Ovary (tissue), 3 donors: Measurements from ENCODE around the gene GSTA2.

Experiments used
- CTCF ChIP-seq, 3 donors: fragments of 450-650 bp in 2 of 3; fragments of 200-600 bp in 1 of 3; IDR thresholded peaks; one replicate each; pipeline versions ENCODE4 v1.5.1 to v1.8.0; 2016 to 2022; ENCODE audit warnings: antibody characterized with exemption in 3 of 3, mild to moderate bottlenecking in 1 of 3
- POLR2A ChIP-seq: fragments of 450-650 bp; IDR thresholded peaks from one replicate; pipeline ENCODE4 v1.6.1; 2017; ENCODE audit warnings: antibody characterized with exemption, mild to moderate bottlenecking, moderate library complexity
- donor health status: DM: no; HTN: no; CAD: no.

GRCh38 chr6:52725143-52725534, 38.1 kb downstream of the GSTA2 start:
- TF ChIP-seq CTCF (IDR thresholded peaks at IDR 0.05): no peak
- TF ChIP-seq POLR2A: no peak
